T follicular helper cell (primary cell): Measurements from ENCODE around the gene POLD2.

Experiments used
- DNase-seq: peaks from one replicate; pipeline ENCODE4 v3.0.0-alpha.2; 2020; ENCODE audit warnings: low read depth

The POLD2 gene

DNA sequence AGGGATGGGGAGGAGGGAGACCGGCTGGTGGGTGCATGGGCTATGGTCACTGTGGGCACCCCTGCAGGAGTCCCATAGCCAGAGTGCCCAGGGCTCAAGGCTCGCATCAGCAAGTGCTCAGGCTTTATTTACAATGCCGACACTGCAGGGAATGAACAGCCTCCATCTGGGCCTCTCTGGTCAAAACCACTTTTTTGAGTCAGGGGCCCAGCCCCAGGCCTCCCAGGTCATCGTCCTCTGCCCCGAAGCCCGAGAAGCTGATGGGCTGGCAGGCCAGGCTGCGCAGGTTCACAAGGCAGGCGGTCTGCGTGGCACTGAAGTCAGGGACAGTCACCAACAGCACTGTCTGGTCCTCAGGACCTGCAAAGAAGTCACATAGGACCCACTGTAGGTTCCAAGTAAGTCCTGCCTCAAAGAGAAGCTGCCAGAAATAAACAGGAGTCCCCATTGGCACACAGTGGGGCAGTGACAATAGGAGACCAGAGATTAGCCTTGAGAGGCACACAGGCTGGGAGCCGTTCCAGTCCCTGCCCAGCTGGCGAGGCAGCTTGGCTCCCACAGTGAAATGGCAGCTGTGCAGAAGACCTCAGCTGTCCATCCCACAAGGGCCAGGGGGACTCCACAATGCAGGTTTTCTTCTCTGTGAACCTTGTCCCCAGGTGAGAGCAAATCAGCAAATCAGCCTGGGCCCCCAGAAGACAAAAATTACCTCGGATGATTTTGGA is 8.6 kb downstream of the POLD2 start:
- DNase-seq: no peak

DNA sequence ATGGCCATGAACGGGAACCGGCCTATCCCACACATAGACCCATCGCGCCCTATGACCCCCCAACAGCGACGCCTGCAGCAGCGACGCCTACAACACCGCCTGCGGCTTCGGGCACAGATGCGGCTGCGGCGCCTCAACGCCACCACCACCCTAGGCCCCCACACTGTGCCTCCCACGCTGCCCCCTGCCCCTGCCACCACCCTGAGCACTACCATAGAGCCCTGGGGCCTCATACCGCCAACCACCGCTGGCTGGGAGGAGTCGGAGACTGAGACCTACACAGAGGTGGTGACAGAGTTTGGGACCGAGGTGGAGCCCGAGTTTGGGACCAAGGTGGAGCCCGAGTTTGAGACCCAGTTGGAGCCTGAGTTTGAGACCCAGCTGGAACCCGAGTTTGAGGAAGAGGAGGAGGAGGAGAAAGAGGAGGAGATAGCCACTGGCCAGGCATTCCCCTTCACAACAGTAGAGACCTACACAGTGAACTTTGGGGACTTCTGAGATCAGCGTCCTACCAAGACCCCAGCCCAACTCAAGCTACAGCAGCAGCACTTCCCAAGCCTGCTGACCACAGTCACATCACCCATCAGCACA is 9.5 kb downstream of the POLD2 start:
- DNase-seq: no peak

DNA sequence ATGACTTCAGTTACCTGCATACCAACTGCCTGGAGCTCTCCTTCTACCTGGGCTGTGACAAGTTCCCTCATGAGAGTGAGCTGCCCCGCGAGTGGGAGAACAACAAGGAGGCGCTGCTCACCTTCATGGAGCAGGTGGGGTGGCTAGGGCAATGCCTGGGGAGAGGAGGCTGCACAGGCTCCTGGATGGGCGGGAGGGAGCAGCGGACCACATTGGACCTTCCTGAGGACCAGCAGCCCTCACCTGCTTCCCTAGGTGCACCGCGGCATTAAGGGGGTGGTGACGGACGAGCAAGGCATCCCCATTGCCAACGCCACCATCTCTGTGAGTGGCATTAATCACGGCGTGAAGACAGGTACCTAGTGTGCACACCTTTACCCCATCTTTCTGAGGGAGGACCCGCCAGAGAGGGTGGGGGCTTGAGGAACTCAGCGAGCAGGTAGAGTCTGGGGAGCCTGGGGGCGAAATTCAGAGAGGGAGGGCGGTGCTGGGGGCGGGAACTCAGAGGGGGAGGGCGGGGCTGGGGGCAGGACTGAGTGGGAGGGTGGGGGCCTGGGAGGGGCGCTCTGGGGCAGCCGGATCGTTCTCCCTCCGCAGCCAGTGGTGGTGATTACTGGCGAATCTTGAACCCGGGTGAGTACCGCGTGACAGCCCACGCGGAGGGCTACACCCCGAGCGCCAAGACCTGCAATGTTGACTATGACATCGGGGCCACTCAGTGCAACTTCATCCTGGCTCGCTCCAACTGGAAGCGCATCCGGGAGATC is 10.2 kb downstream of the POLD2 start:
- DNase-seq: no peak

DNA sequence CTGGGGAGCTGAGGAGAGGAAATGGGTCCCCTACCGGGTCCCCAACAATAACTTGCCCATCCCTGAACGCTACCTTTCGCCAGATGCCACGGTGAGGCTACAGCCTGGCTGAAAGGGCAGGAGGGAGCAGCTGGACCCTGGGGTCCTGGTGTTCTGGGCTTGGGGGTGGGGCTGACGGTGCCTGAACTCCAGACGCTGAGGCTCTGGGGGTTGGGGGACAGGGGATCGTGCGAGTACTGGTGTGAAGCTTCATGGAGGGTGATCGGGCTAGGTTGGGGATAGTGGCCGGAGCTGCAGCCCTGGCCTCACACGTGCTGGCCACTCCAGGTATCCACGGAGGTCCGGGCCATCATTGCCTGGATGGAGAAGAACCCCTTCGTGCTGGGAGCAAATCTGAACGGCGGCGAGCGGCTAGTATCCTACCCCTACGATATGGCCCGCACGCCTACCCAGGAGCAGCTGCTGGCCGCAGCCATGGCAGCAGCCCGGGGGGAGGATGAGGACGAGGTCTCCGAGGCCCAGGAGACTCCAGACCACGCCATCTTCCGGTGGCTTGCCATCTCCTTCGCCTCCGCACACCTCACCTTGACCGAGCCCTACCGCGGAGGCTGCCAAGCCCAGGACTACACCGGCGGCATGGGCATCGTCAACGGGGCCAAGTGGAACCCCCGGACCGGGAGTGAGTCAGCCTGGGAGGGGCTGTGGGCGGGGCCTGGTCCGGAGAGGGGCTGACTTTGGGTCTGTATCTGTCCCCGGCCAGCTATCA is 10.9 kb downstream of the POLD2 start:
- no peak for DNase-seq

DNA sequence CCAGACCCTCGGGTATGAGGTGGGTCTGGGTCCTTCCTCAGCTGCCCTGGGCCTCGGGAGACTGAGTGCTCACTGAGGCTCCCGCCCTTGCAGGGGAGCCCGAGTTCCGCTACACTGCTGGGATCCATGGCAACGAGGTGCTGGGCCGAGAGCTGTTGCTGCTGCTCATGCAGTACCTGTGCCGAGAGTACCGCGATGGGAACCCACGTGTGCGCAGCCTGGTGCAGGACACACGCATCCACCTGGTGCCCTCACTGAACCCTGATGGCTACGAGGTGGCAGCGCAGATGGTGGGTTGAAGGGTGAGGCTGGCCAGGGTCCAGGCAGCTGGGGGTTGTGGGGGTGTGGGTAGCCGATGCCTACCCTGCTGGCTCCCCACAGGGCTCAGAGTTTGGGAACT is 11.6 kb downstream of the POLD2 start:
- no peak for DNase-seq

DNA sequence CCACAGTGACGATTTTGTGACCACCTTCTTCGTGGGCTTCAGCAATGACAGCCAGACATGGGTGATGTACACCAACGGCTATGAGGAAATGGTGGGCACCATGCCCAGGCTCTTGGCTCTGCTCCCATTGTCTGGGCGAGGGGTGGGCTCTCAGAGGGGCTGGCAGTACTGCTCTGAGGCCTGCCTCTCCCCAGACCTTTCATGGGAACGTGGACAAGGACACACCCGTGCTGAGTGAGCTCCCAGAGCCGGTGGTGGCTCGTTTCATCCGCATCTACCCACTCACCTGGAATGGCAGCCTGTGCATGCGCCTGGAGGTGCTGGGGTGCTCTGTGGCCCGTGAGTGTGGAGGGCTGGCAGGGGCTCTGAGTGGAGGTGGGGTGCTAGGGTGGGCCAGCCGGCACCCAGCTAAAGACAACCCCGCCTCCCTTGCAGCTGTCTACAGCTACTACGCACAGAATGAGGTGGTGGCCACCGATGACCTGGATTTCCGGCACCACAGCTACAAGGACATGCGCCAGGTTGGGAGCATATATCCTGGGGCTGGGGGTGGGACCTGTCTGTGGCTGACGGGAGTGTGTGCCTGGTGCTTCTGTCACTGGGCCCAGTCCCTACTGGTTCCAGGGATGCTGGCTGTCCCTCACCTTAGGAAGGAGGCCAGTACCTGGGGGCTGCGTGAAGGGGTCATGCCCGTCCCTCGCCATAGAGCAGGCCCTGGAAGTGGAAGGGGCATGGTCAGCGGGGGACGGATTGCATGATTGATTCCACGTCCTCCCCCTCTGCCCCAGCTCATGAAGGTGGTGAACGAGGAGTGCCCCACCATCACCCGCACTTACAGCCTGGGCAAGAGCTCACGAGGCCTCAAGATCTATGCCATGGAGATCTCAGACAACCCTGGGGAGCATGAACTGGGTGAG is 12.4 kb downstream of the POLD2 start:
- DNase-seq: no peak

DNA sequence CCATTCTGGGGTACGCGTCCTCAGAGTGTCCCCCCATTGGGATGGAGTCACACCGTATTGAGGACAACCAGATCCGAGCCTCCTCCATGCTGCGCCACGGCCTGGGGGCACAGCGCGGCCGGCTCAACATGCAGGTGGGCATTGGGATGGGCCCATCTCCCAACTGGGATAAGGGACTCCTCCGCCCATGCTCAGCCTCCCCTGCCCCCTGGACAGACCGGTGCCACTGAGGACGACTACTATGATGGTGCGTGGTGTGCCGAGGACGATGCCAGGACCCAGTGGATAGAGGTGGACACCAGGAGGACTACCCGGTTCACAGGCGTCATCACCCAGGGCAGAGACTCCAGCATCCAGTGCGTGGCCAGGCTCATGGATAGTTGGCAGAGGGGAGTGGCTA is 13.4 kb downstream of the POLD2 start:
- DNase-seq: no peak

DNA sequence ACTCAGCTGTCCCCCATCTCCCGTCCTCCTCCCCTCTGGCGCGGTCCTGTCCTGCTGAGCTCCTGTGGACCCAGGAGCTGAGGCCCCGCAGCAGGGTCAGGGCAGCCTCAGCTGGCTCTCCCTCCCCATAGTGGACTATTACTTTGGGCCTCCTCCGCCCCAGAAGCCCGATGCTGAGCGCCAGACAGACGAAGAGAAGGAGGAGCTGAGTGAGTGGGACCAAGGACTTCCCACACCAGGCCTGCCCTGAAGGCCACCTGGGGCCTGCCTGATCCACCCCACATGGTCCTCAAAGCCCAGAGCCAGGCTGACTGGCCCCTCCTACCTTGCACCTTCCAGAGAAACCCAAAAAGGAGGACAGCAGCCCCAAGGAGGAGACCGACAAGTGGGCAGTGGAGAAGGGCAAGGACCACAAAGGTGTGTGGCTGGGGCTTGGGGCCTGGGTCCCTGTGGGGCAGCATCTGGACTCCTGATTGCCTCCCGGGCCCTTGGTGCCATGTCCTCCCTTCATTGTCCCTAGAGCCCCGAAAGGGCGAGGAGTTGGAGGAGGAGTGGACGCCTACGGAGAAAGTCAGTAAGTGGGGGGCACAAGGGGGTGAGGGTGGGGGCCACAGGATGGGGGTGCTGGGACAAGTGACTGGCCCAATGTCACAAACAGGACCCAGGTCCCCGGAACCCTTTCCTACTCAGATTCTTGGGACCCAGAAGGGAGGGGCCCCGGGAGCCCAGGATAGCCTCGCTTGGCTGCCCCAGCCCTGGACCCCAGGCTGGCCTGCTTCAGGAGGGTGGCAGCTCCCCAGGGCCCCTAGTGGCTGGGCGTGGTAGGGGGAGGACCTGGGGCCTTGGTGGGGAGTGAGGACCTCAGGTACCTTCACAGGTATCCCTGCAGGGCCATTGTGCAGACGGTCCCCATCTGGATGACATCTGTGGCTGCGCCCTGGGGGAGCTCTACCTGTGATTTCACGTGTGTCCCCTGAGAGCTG is 14.3 kb downstream of the POLD2 start:
- no peak for DNase-seq

DNA sequence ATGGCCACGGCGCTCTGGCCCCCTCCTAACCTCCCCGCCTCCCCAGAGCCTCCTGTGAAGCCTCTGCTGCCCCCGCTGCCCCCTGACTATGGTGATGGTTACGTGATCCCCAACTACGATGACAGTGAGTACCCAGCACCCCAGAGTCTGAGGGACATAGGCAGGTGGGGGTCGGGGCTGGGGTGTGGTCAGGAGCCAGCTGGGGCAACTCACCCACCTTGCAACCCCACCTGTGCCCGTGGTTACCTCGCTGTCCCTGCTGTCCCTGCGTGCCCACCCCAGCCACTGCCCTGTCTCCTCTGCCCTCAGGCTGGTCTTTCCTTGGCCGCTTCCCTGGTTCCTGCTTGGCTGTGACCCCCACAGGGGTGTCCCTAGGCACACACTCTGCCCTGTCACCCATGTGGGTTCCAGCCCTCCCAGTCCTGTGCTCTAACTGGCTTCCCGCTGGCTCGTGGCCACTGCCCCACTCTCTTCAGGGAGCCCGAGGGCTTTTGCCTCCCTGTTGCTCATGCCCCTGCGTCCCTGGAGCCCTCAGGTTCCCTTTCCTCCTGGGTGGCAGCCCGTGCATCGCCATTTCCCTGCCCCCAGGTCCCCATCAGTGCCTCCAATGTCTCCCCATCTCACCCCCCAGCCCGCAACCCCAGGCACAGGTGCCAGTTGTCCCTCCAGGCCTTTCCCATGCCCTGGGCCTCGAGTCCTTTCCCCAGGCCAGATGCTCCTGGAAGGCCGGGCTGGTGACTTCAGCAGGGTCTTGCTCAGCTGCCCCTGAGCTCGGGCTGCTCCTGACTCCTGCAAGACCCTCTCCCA is 15.2 kb downstream of the POLD2 start:
- no peak for DNase-seq

DNA sequence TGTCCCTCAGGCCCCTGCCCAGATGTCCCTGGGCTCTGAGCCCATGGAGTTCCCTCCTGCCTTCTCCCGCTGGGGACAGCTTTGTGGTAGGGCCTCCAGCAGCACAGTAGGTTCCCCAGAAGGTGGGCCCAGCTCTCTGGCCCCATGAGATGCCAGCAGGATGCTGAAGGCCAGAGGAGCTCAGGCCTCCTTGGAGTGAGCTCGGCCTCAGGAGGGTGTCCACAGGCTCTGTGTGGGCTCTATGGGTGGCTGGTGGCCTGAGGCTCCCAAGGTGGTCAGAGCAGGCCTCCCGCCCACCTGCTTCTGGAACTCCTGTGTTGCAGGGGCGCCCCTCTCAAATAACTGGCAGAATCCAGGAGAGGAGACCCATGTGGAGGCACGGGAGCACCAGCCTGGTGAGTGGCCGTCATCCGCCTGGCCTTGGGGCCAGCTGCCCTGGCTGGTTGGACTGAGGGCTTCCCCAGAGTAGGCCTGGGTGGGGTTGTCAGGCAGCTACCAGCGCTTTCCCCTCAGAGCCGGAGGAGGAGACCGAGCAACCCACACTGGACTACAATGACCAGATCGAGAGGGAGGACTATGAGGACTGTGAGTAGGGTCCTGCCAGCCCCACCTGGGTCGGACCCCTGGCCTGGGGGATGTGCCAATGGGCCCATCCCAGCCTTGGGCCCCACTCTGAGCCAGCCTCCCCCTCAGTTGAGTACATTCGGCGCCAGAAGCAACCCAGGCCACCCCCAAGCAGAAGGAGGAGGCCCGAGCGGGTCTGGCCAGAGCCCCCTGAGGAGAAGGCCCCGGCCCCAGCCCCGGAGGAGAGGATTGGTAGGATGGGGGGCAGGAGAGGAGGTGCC is 16.0 kb downstream of the POLD2 start:
- DNase-seq: no peak

DNA sequence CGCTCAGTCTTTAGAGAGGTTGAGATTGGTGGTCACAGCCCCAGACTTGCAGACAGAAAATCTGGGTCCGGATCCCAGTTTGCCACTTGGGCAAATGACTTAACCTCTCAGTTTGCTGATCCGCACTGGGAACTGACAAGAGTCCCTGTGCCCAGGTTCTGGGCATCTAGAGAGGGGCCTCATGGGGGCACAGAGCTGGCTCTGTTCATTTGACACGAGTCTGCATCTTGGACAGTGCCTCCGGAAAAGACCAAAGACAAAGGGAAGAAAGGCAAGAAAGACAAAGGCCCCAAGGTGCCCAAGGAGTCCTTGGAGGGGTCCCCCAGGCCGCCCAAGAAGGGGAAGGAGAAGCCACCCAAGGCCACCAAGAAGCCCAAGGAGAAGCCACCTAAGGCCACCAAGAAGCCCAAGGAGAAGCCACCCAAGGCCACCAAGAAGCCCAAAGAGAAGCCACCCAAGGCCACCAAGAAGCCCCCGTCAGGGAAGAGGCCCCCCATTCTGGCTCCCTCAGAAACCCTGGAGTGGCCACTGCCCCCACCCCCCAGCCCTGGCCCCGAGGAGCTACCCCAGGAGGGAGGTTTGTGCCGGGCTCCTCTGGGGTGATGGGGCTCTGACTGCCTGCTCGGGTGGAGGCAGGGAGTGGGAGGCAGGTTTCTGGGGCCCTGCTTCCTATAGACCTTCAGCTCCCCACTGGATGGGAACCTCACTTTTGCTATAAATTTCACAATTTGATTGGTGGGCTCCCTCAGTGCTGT is 16.9 kb downstream of the POLD2 start:
- no peak for DNase-seq

DNA sequence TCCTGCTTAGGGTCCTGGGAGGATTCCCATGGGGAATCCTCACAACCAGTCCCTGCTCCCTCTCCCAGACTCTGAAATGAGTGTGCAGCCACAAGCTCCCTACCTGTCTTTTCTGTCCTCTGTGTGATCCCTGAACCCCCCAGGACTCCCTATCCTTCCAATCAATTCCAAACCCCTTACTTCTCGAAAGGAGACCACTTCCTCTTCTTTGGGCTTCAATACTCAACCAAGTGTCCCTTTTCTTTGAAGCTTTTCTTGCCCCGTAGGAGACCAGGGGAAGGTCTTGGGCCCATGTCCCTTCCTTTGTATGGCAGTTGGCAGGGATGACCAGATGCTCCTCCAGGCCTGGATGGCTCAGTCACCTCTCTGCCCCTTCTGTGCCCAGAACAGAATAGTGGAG is 17.5 kb downstream of the POLD2 start:
- DNase-seq: no peak

DNA sequence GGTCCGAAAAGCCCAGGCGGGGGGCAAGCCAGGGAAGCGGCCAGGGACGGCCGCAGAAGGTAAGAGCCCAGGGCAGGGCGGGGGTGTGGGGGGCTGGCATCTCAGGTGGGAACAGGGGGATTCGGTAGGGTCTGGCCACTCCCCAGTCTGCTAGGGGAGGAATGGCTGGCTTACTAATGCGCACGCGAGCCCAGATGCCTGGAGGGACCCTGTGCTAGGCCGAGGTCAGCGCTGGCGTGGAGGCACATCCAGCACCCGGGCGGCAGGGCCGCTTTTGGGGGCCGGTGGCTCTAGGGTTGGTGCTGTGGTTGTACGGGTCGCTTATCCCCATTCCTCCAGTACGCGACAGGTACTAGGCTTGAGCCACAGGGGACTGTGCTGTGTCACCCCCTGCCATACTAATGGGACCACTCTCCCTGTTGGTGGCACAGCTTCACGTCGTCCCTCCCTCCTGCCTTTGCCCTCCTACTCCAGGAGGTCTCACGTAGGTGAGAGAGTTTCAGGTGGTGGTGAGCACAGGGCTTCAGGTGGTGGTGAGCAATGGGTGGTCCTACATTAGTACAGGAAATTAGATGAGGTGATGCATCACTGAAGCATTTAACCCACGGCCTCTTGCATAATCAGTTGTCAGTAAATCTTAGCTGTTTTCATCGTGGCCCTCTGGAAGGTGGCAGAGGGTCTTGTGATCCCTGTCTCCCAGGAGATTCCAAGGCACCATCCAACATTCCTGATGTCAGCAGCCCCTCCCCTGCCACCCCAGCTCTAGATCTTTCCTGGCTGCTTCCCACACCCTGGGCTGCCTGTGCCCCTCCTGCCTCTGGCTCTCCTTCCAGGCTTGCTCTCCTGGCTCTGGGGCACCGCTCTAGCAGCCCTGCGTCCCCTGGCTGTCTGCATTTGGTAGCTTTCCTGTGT is 18.2 kb downstream of the POLD2 start:
- no peak for DNase-seq

DNA sequence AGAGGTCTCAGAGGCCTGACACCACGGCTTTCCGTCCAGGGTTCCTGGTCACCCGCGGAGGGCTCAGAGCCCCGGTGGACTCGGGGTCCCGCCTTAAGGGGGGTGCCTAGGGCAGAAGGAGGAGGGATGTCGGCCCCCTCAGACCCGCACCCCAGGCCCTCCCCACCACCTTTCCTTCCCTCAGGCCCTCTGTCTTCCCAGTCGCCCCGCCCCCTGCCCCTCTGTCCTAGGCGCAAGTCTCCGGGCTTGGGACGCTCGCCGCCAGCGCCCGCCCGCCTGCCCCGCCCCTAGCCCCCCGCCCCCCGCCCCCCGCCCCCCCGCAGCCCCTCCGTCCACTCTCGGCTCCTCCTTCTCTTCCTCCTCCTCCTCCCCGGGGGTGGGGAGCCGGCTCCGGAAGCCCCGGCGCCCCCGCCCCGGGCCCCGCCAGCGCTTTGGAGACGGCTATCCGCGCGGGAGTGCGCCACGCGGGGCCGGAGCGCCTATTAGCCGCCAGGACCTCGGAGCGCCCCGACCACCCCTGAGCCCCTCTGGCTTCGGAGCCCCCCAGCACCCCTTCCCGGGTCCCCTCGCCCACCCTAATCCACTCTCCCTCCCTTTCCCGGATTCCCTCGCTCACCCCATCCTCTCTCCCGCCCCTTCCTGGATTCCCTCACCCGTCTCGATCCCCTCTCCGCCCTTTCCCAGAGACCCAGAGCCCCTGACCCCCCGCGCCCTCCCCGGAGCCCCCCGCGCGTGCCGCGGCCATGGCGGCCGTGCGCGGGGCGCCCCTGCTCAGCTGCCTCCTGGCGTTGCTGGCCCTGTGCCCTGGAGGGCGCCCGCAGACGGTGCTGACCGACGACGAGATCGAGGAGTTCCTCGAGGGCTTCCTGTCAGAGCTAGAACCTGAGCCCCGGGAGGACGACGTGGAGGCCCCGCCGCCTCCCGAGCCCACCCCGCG is 19.2 kb downstream of the POLD2 start, which contains the start of gene AEBP1:
Gene AEBP1 (plus strand): TSS at position 423 of the 937 bp plus-strand sequence. CDS start 321 bp downstream, at position 744.
- DNase-seq: no peak

DNA sequence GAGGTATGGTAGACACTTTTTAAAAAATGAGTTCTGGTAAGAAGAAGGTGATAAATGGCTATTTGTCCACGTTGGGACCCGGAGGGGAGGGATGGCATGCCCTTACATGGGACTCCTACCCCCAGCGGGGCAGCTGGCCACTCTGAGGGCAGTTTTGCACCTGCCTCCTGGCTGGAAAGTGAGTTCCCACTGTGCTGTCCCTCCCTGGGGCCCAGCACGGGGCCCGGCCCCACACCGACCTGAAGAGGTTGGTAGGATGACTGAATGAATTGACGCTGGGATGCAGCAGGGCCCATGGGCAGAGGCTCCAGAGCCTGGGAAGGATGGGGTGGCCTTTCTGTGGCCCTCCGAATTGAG is 19.8 kb downstream of the POLD2 start:
- no peak for DNase-seq
